Naive thymus-derived CD4-positive, alpha-beta T cell (primary cell): ENCODE measurements around the gene GRK7. TPM values are rescaled to one million over a fixed set of nuclear protein-coding genes. Genes with fewer than 3 reads are reported as not detected.
A peak's percentile ranks its signal among the peaks of the same experiment; 100 is the strongest.

Source experiments
- ATAC-seq: fragments of 150-1000 bp; cut with Tn5 transposase; 2 replicates; pipeline ENCODE4 v1.10.0; 2021; ENCODE audit warnings: mild to moderate bottlenecking, moderate library complexity
- CTCF ChIA-PET: fragments of 350-600 bp; sonication (Branson Sonifier 250); formaldehyde crosslinking; loops from one replicate; lab custom pipeline; 2021; ENCODE audit warnings: antibody characterized with exemption; lab: Charles Lee
- POLR2A ChIA-PET: fragments of 350-600 bp; sonication (Branson Sonifier 250); formaldehyde crosslinking; loops from one replicate; lab custom pipeline; 2021; ENCODE audit warnings: antibody characterized with exemption, inconsistent platforms; lab: Charles Lee
- DNase-seq, 9 donors: peaks; one replicate each; pipeline versions ENCODE4 v3.0.0 to v3.0.0-alpha.2; 2020 to 2022; ENCODE audit warnings: mixed read lengths in 1 of 9
- H3K27ac ChIP-seq: one replicate; pipeline ENCODE4 v1.7.0; 2013; ENCODE audit warnings: mild to moderate bottlenecking, low read depth, low read length, moderate library complexity
- H3K27me3 ChIP-seq, 2 donors: one replicate each; pipeline ENCODE4 v1.7.0; 2013; ENCODE audit warnings: low read length in 2 of 2, mild to moderate bottlenecking in 2 of 2, moderate library complexity in 2 of 2; ENCODE audit not compliant: control insufficient read depth in 2 of 2, insufficient read depth in 2 of 2
- H3K36me3 ChIP-seq, 3 experiments: 1 replicate in 2 of 3; 2 replicates in 1 of 3; pipeline ENCODE4 v1.7.0; 2013; ENCODE audit warnings: low read length in 3 of 3, mild to moderate bottlenecking in 3 of 3, moderate library complexity in 1 of 3; ENCODE audit not compliant: insufficient read depth in 3 of 3, control insufficient read depth in 2 of 3
- H3K4me1 ChIP-seq, 2 donors: one replicate each; pipeline ENCODE4 v1.7.0; 2013; ENCODE audit warnings: low read length in 2 of 2, mild to moderate bottlenecking in 2 of 2, moderate library complexity in 1 of 2; ENCODE audit not compliant: control insufficient read depth in 2 of 2, insufficient read depth in 2 of 2
- H3K4me3 ChIP-seq: 2 replicates; pipeline ENCODE4 v1.7.0; 2013; ENCODE audit warnings: mild to moderate bottlenecking, low read length
- H3K9me3 ChIP-seq, 3 experiments: 1 replicate in 2 of 3; 2 replicates in 1 of 3; pipeline ENCODE4 v1.7.0; 2013; ENCODE audit warnings: low read length in 3 of 3; ENCODE audit not compliant: control insufficient read depth in 2 of 3
- H3K27ac Mint-ChIP-seq, 9 donors: one replicate each; pipeline ENCODE4 v1.8.0; 2020 to 2022; ENCODE audit warnings: mixed read lengths in 9 of 9, mild to moderate bottlenecking in 8 of 9, moderate library complexity in 5 of 9, inconsistent platforms in 2 of 9
- H3K27me3 Mint-ChIP-seq, 5 donors: one replicate each; pipeline ENCODE4 v1.8.0; 2021 to 2022; ENCODE audit warnings: mixed read lengths in 5 of 5, mild to moderate bottlenecking in 1 of 5
- H3K36me3 Mint-ChIP-seq, 5 donors: one replicate each; pipeline ENCODE4 v1.8.0; 2020 to 2022; ENCODE audit warnings: mixed read lengths in 5 of 5, mild to moderate bottlenecking in 3 of 5, inconsistent platforms in 1 of 5
- H3K4me1 Mint-ChIP-seq, 7 donors: one replicate each; pipeline ENCODE4 v1.8.0; 2020 to 2022; ENCODE audit warnings: mixed read lengths in 7 of 7, mild to moderate bottlenecking in 3 of 7, inconsistent platforms in 1 of 7
- H3K4me3 Mint-ChIP-seq, 10 donors: one replicate each; pipeline ENCODE4 v1.8.0; 2020 to 2022; ENCODE audit warnings: mild to moderate bottlenecking in 10 of 10, mixed read lengths in 10 of 10, moderate library complexity in 6 of 10, inconsistent platforms in 2 of 10
- H3K9me3 Mint-ChIP-seq, 11 donors: one replicate each; pipeline ENCODE4 v1.8.0; 2020 to 2022; ENCODE audit warnings: mixed read lengths in 11 of 11, mild to moderate bottlenecking in 4 of 11, inconsistent platforms in 1 of 11, moderate library complexity in 1 of 11
- intact Hi-C, 2 donors: fragments of 100-400 bp; cut with micrococcal nuclease; formaldehyde crosslinking; loops; one replicate each; pipeline ENCODE4 v1.15.1; 2023
- polyA plus RNA-seq, 2 donors: library from polyadenylated mRNA; unstranded; fragments of 300-500 nt; fragmentation: Illumina TruSeq; gene quantifications; one replicate each; pipeline ENCODE4 v1.2.3, GENCODE V29; 2021
- total RNA-seq, 6 experiments: library from RNA in 5 of 6; stranded (reverse) in 5 of 6; gene quantifications; 1 replicate in 5 of 6; 2 replicates in 1 of 6; pipeline ENCODE4 v1.2.3 and lab custom pipeline; 2021 to 2026

GRK7 gene
- total and polyA plus RNA-seq, 7 experiments from 2014 or later = 0.13 to 0.27 (median 0.15) TPM; not detected in 2

DNA sequence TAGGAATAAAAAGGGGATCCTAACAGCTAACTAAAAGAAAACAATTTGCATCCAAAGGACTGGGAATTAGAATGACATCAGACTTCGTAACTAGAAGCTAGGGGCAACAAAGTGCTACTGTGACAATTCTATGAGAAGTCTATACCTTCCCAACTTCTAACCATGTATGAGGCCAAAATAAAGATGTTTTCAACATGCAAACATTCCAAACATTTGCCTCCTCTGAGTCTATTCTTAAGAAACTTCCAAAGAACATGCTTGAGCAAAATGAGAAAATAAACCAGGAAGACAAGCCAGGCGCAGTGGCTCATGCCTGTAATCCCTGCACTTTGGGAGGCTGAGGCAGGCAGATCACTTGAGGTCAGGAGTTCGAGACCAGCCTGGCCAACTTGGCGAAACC is 38.2 kb upstream of the GRK7 start:
- CTCF ChIA-PET = no interaction called here
- peaks cover 0 to 1% (median 0%) of the 10 kb centered on the region in 7 donors for H3K4me1 Mint-ChIP-seq
- H3K4me3 Mint-ChIP-seq = no peak overlapping the region
- H3K36me3 Mint-ChIP-seq = no peaks in the 10 kb centered on the region
- ATAC-seq (no peak), DNase-seq (no peak)
- H3K27me3 ChIP-seq = no peaks in the 10 kb centered on the region
- no peaks in the 10 kb centered on the region for H3K9me3 ChIP-seq
- intact Hi-C loops = no loop called here
- no peaks in the 10 kb centered on the region for H3K4me1 ChIP-seq
- H3K27ac Mint-ChIP-seq = no peak overlapping the region
- H3K36me3 ChIP-seq = no peaks in the 10 kb centered on the region
- POLR2A ChIA-PET = no interaction called here
- H3K27me3 Mint-ChIP-seq = peaks cover 0 to 21% (median 9%) of the 10 kb centered on the region in 5 donors
- no peak overlapping the region for H3K4me3 ChIP-seq
- H3K27ac ChIP-seq = no peak overlapping the region
- H3K9me3 Mint-ChIP-seq = no peaks in the 10 kb centered on the region

DNA sequence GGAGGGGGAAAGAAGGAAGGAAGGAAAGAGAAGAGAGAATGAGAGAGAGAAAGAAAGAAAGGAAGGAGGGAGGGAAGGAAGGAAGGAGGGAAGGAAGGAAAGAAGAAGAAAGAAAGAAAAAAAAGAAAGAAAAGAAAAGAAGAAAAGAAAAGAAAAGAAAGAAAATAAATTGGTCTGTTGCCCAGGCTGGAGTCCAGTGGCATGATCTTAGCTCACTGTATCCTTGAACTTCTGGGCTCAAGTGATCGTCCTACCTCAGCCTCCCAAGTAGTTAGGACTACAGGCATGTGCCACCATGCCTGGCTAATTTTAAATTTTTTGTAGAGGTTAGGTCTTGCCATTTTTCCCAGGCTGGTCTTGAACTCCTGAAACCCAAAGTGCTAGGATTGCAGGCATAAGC is 36.7 kb upstream of the GRK7 start:
- Mint-ChIP-seq H3K4me1 (peaks cover 0 to 1% (median 0%) of the 10 kb centered on the region in 7 donors), H3K4me3 (no peak overlapping the region), H3K9me3 (no peaks in the 10 kb centered on the region), H3K36me3 (no peaks in the 10 kb centered on the region), H3K27me3 (peaks cover 0 to 18% (median 8%) of the 10 kb centered on the region in 5 donors), H3K27ac (no peak overlapping the region)
- no peak overlapping the region for H3K4me3 ChIP-seq
- H3K36me3 ChIP-seq = no peaks in the 10 kb centered on the region
- H3K27ac ChIP-seq = no peak overlapping the region
- POLR2A ChIA-PET = no interaction called here
- H3K9me3 ChIP-seq = no peaks in the 10 kb centered on the region
- intact Hi-C loops = no loop called here
- H3K4me1 ChIP-seq = no peaks in the 10 kb centered on the region
- ATAC-seq = no peak
- DNase-seq = no peak
- CTCF ChIA-PET = no interaction called here
- H3K27me3 ChIP-seq = no peaks in the 10 kb centered on the region

DNA sequence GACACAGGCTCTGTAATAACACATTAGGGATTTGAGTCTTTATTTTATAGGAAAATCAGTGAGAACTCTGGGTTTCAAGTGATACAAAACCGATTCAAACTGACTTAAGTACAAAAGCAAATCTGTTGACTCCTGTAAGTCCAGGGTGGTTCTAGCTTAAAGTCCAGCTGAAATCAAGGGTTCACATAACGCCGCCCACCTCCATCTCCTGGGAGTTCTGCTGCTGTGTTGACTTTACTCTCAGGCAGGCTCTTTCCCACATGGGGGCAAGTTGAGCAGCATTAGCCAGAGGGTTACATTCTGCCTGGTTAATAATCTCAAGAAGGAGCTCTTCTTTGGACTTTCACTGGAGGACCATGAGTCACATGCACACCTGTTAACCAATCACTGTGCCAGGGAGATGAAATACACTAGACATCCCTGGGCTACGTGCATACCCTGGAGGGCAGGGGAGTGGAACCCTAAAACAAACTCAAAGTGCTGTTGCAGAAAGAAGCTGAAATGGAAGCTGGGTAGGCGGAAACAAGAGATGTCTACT is 34.8 kb upstream of the GRK7 start:
- Histone ChIP-seq H3K27me3 (no peaks in the 10 kb centered on the region), H3K27ac (no peak overlapping the region), H3K4me3 (no peak overlapping the region), H3K36me3 (no peaks in the 10 kb centered on the region), H3K9me3 (no peaks in the 10 kb centered on the region), H3K4me1 (no peaks in the 10 kb centered on the region)
- H3K4me3 Mint-ChIP-seq = no peak overlapping the region
- no peaks in the 10 kb centered on the region for H3K36me3 Mint-ChIP-seq
- H3K9me3 Mint-ChIP-seq = no peaks in the 10 kb centered on the region
- H3K27me3 Mint-ChIP-seq = peaks cover 0 to 15% (median 8%) of the 10 kb centered on the region in 5 donors
- intact Hi-C loops = no loop called here
- no peaks in the 10 kb centered on the region for H3K4me1 Mint-ChIP-seq
- CTCF ChIA-PET = interaction anchor here (0.6 kb wide), 1 partner anchor 13 kb away, joined by 3 read pairs; no protein-coding TSS in a partner anchor
- ATAC-seq = no peak
- POLR2A ChIA-PET = no interaction called here
- peak overlapping the region in 1 of 9 donors; percentile 13 for H3K27ac Mint-ChIP-seq
- no peak for DNase-seq

DNA sequence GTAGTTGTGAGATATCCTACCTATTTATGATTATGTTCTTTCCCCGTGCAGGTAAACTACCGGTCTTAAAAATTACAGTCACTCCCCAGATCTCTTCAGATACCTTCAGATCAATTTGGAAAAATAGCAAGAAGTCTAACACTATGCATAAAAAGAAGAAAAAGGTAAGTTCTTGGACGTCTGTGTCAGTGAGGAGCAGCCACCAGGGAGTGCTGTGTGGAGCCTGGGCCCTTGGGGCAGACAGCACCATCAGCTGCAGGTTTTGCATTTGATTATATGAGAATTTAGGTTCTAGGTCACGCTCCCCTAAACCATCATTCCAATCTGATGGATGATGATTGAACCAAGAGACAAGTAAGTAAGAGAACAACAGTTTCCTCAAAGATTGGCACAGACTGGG is 34.0 kb upstream of the GRK7 start:
- Histone ChIP-seq H3K27me3 (no peaks in the 10 kb centered on the region), H3K9me3 (no peaks in the 10 kb centered on the region), H3K4me3 (no peak overlapping the region), H3K4me1 (no peaks in the 10 kb centered on the region), H3K36me3 (no peaks in the 10 kb centered on the region), H3K27ac (no peak overlapping the region)
- no peak for DNase-seq
- H3K27ac Mint-ChIP-seq = no peak overlapping the region
- no peak for ATAC-seq
- ChIA-PET CTCF (no interaction called here), POLR2A (no interaction called here)
- no peak overlapping the region for H3K4me3 Mint-ChIP-seq
- intact Hi-C loops = no loop called here
- no peaks in the 10 kb centered on the region for H3K9me3 Mint-ChIP-seq
- peaks cover 0 to 20% (median 8%) of the 10 kb centered on the region in 5 donors for H3K27me3 Mint-ChIP-seq
- no peaks in the 10 kb centered on the region for H3K4me1 Mint-ChIP-seq
- no peaks in the 10 kb centered on the region for H3K36me3 Mint-ChIP-seq

GRCh38 chr3:141735176-141735575 is 28.0 kb upstream of the GRK7 start:
- H3K27ac ChIP-seq = no peak overlapping the region
- peaks cover 0 to 3% (median 0%) of the 10 kb centered on the region in 5 donors for H3K36me3 Mint-ChIP-seq
- intact Hi-C loops = loop anchor here (5.0 to 10.0 kb wide), 6 partner anchors 48 to 840 kb away; partner anchors contain the start of genes ATR (in 1 of the 2), RASA2 (in 1 of the 2) and SLC25A36 (in 1 of the 2)
- POLR2A ChIA-PET = no interaction called here
- H3K9me3 ChIP-seq = no peaks in the 10 kb centered on the region
- no peak overlapping the region for H3K4me3 ChIP-seq
- H3K4me1 ChIP-seq = peaks cover 9 to 10% of the 10 kb centered on the region in 2 donors
- H3K4me1 Mint-ChIP-seq = peaks cover 8 to 21% (median 19%) of the 10 kb centered on the region in 7 donors
- no peaks in the 10 kb centered on the region for H3K9me3 Mint-ChIP-seq
- ATAC-seq = no peak
- no peak overlapping the region for H3K4me3 Mint-ChIP-seq
- H3K36me3 ChIP-seq = peaks cover 0 to 7% (median 0%) of the 10 kb centered on the region in 3 experiments
- CTCF ChIA-PET = interaction anchor here (1.1 kb wide), 1 partner anchor 178 kb away, joined by 3 read pairs; no protein-coding TSS in a partner anchor
- DNase-seq = no peak
- H3K27me3 ChIP-seq = no peaks in the 10 kb centered on the region
- H3K27me3 Mint-ChIP-seq = peaks cover 0 to 7% (median 0%) of the 10 kb centered on the region in 5 donors
- peak overlapping the region in 3 of 9 donors; percentile 20 to 39 (median 27) for H3K27ac Mint-ChIP-seq

GRCh38 chr3:141735770-141736465 is 27.3 kb upstream of the GRK7 start:
- H3K27me3 Mint-ChIP-seq = peaks cover 0 to 7% (median 0%) of the 10 kb centered on the region in 5 donors
- no peak for DNase-seq
- Histone ChIP-seq H3K9me3 (no peaks in the 10 kb centered on the region), H3K4me1 (peaks cover 17 to 18% of the 10 kb centered on the region in 2 donors), H3K36me3 (peaks cover 0 to 7% (median 0%) of the 10 kb centered on the region in 3 experiments), H3K4me3 (no peak overlapping the region), H3K27ac (no peak overlapping the region), H3K27me3 (no peaks in the 10 kb centered on the region)
- no peak for ATAC-seq
- peak overlapping the region in 6 of 9 donors; percentile 12 to 92 (median 43) for H3K27ac Mint-ChIP-seq
- peaks cover 15 to 28% (median 26%) of the 10 kb centered on the region in 7 donors for H3K4me1 Mint-ChIP-seq
- no peak overlapping the region for H3K4me3 Mint-ChIP-seq
- ChIA-PET CTCF (no interaction called here), POLR2A (no interaction called here)
- H3K9me3 Mint-ChIP-seq = no peaks in the 10 kb centered on the region
- peaks cover 0 to 3% (median 3%) of the 10 kb centered on the region in 5 donors for H3K36me3 Mint-ChIP-seq
- intact Hi-C loops = loop anchor here (5.0 to 10.0 kb wide), 6 partner anchors 49 to 839 kb away; partner anchors contain the start of genes ATR (in 1 of the 2), RASA2 (in 1 of the 2) and SLC25A36 (in 1 of the 2)
